IPS-18a (cell line): ENCODE measurements around the gene TFAP2A.

Experiments used
- H3K27ac ChIP-seq: one replicate; pipeline ENCODE4 v1.5.1; 2013; ENCODE audit warnings: low read length
- H3K27me3 ChIP-seq: one replicate; pipeline ENCODE4 v1.6.1; 2013; ENCODE audit warnings: mild to moderate bottlenecking, low read length; ENCODE audit not compliant: control insufficient read depth, insufficient read depth
- H3K36me3 ChIP-seq: one replicate; pipeline ENCODE4 v1.6.1; 2013; ENCODE audit warnings: low read depth, low read length; ENCODE audit not compliant: control insufficient read depth
- H3K4me1 ChIP-seq: one replicate; pipeline ENCODE4 v1.6.1; 2013; ENCODE audit warnings: low read depth, low read length; ENCODE audit not compliant: control insufficient read depth
- H3K4me3 ChIP-seq: one replicate; pipeline ENCODE4 v1.5.1; 2013; ENCODE audit warnings: low read length
- H3K9ac ChIP-seq: one replicate; pipeline ENCODE4 v1.6.1; 2013; ENCODE audit warnings: mild to moderate bottlenecking, low read length, moderate library complexity
- H3K9me3 ChIP-seq: one replicate; pipeline ENCODE4 v1.6.1; 2013; ENCODE audit warnings: low read depth, low read length; ENCODE audit not compliant: control insufficient read depth

The TFAP2A gene

GRCh38 chr6:10446548-10446947 lies 31.7 kb upstream of the TFAP2A start:
- no peak overlapping the region for H3K9ac ChIP-seq
- no peak overlapping the region for H3K27ac ChIP-seq
- H3K36me3 ChIP-seq: no peaks in the 10 kb centered on the region
- H3K9me3 ChIP-seq: no peaks in the 10 kb centered on the region
- H3K27me3 ChIP-seq: no peaks in the 10 kb centered on the region
- H3K4me1 ChIP-seq: no peaks in the 10 kb centered on the region
- no peak overlapping the region for H3K4me3 ChIP-seq

- H3K27ac ChIP-seq: no peak overlapping the region
- H3K4me3 ChIP-seq: no peak overlapping the region
- H3K9ac ChIP-seq: no peak overlapping the region
Measured at GRCh38 chr6:10441655-10442009, 26.8 kb upstream of the TFAP2A start.

GRCh38 chr6:10441004-10441654 lies 26.3 kb upstream of the TFAP2A start:
- H3K36me3 ChIP-seq: no peaks in the 10 kb centered on the region
- H3K4me1 ChIP-seq: no peaks in the 10 kb centered on the region
- no peak overlapping the region for H3K27ac ChIP-seq
- H3K9ac ChIP-seq: no peak overlapping the region
- no peaks in the 10 kb centered on the region for H3K9me3 ChIP-seq
- no peak overlapping the region for H3K4me3 ChIP-seq
- H3K27me3 ChIP-seq: no peaks in the 10 kb centered on the region

More at GRCh38 chr6:10441655-10442009, 26.8 kb upstream of the TFAP2A start:
- Histone ChIP-seq H3K9me3 (no peaks in the 10 kb centered on the region), H3K4me1 (no peaks in the 10 kb centered on the region), H3K27me3 (no peaks in the 10 kb centered on the region), H3K36me3 (no peaks in the 10 kb centered on the region)

GRCh38 chr6:10437891-10438290 lies 23.0 kb upstream of the TFAP2A start:
- H3K27me3 ChIP-seq: peaks cover 11% of the 10 kb centered on the region
- H3K4me3 ChIP-seq: no peak overlapping the region
- no peaks in the 10 kb centered on the region for H3K9me3 ChIP-seq
- H3K9ac ChIP-seq: no peak overlapping the region
- H3K36me3 ChIP-seq: no peaks in the 10 kb centered on the region
- H3K4me1 ChIP-seq: no peaks in the 10 kb centered on the region
- no peak overlapping the region for H3K27ac ChIP-seq

GRCh38 chr6:10434235-10434634 lies 19.4 kb upstream of the TFAP2A start:
- H3K27me3 ChIP-seq: peaks cover 34% of the 10 kb centered on the region
- H3K36me3 ChIP-seq: no peaks in the 10 kb centered on the region
- H3K4me1 ChIP-seq: no peaks in the 10 kb centered on the region
- no peak overlapping the region for H3K27ac ChIP-seq
- no peaks in the 10 kb centered on the region for H3K9me3 ChIP-seq
- no peak overlapping the region for H3K4me3 ChIP-seq
- no peak overlapping the region for H3K9ac ChIP-seq

GRCh38 chr6:10433322-10433721 lies 18.4 kb upstream of the TFAP2A start:
- H3K27me3 ChIP-seq: peaks cover 43% of the 10 kb centered on the region
- no peaks in the 10 kb centered on the region for H3K36me3 ChIP-seq
- H3K9ac ChIP-seq: no peak overlapping the region
- H3K4me3 ChIP-seq: no peak overlapping the region
- H3K27ac ChIP-seq: no peak overlapping the region
- H3K4me1 ChIP-seq: no peaks in the 10 kb centered on the region
- no peaks in the 10 kb centered on the region for H3K9me3 ChIP-seq

GRCh38 chr6:10431423-10432164 lies 16.7 kb upstream of the TFAP2A start:
- Histone ChIP-seq H3K36me3 (no peaks in the 10 kb centered on the region), H3K9me3 (no peaks in the 10 kb centered on the region), H3K4me1 (peaks cover 3% of the 10 kb centered on the region), H3K9ac (no peak overlapping the region), H3K4me3 (no peak overlapping the region), H3K27ac (no peak overlapping the region), H3K27me3 (peaks cover 60% of the 10 kb centered on the region)

GRCh38 chr6:10429638-10430427 lies 15.0 kb upstream of the TFAP2A start:
- Histone ChIP-seq H3K4me1 (peaks cover 11% of the 10 kb centered on the region), H3K36me3 (no peaks in the 10 kb centered on the region), H3K9me3 (peaks cover under 1% of the 10 kb centered on the region), H3K27me3 (peaks cover 77% of the 10 kb centered on the region), H3K4me3 (no peak overlapping the region), H3K9ac (no peak overlapping the region), H3K27ac (no peak overlapping the region)

GRCh38 chr6:10426781-10427279 lies 12.0 kb upstream of the TFAP2A start:
- Histone ChIP-seq H3K36me3 (no peaks in the 10 kb centered on the region), H3K27ac (no peak overlapping the region), H3K4me1 (peaks cover 11% of the 10 kb centered on the region), H3K27me3 (peaks cover 97% of the 10 kb centered on the region), H3K9me3 (peaks cover 5% of the 10 kb centered on the region), H3K9ac (no peak overlapping the region), H3K4me3 (peak overlapping the region; percentile 65)

GRCh38 chr6:10425975-10426780 lies 11.3 kb upstream of the TFAP2A start:
- H3K9ac ChIP-seq: no peak overlapping the region
- no peaks in the 10 kb centered on the region for H3K36me3 ChIP-seq
- peaks cover 11% of the 10 kb centered on the region for H3K4me1 ChIP-seq
- peaks cover 5% of the 10 kb centered on the region for H3K9me3 ChIP-seq
- H3K4me3 ChIP-seq: peak overlapping the region; percentile 65
- H3K27ac ChIP-seq: no peak overlapping the region
- H3K27me3 ChIP-seq: peaks cover 100% of the 10 kb centered on the region
